ENCODE data around the gene TNPO2. TPM values are rescaled to one million over a fixed set of nuclear protein-coding genes. Genes with fewer than 3 reads are reported as not detected.

TNPO2 gene
- total and polyA plus RNA-seq, 2 of the 13 experiments (the other 11 are each of a cell fraction or from before 2014, with no cell fraction given) = 31.7 to 61.0 TPM

GRCh38 chr19:12757544-12758274 lies 34.0 kb upstream of the TNPO2 start (continued):
- TF ChIP-seq AHDC1 (CRISPR knock-in tag; IDR thresholded peaks at IDR 0.05; ENCODE audit: borderline replicate concordance) (no peak), MAFK (conservative IDR thresholded peaks at IDR 0.05 in 1 of 2, IDR thresholded peaks at IDR 0.05 in 1 of 2; ENCODE audit: low read length in 2 of 2) (no peak), ZFX (CRISPR knock-in tag; IDR thresholded peaks at IDR 0.05; ENCODE audit: low read depth) (peak; percentile 64), ZNF660 (CRISPR knock-in tag; IDR thresholded peaks at IDR 0.05; ENCODE audit: borderline replicate concordance, low read depth) (no peak), FOXO4 (CRISPR knock-in tag; conservative IDR thresholded peaks at IDR 0.05) (no peak), ZIK1 (CRISPR knock-in tag; IDR thresholded peaks at IDR 0.05; ENCODE audit: borderline replicate concordance, low read depth) (no peak), NFE2 (CRISPR knock-in tag; IDR thresholded peaks at IDR 0.05) (no peak), ZNF350 (CRISPR knock-in tag; IDR thresholded peaks at IDR 0.05; ENCODE audit: borderline replicate concordance, low read depth) (peak; percentile 58; the same call in 1 of the 2 replicates), ZNF33B (CRISPR knock-in tag; IDR thresholded peaks at IDR 0.05) (no peak), SP1 (IDR thresholded peaks at IDR 0.05) (no peak), SP1 (CRISPR knock-in tag; IDR thresholded peaks at IDR 0.05) (0 out of 2 replicates have a peak, but pooled peaks have one; percentile 28), MXI1 (IDR thresholded peaks at IDR 0.05; ENCODE audit: borderline replicate concordance, low read depth, low read length) (0 out of 3 replicates have a peak, but pooled peaks have one; percentile 45), TFDP1 (CRISPR knock-in tag; IDR thresholded peaks at IDR 0.05; ENCODE audit: borderline replicate concordance) (0 out of 2 replicates have a peak, but pooled peaks have one; percentile 22), CTCF (CRISPR knock-in tag; IDR thresholded peaks at IDR 0.05) (peak; percentile 92), ZNF441 (CRISPR knock-in tag; IDR thresholded peaks at IDR 0.05; ENCODE audit: borderline replicate concordance) (no peak), NFKBIZ (CRISPR knock-in tag; IDR thresholded peaks at IDR 0.05) (peak; percentile 78; the same call in 1 of the 2 replicates), CHCHD3 (CRISPR knock-in tag; IDR thresholded peaks at IDR 0.05) (no peak), ZBTB42 (CRISPR knock-in tag; IDR thresholded peaks at IDR 0.05) (no peak)
